Measurements from ENCODE around the gene FLT3. TPM values are rescaled to one million over a fixed set of nuclear protein-coding genes. Genes with fewer than 3 reads are reported as not detected.

FLT3 gene
- total and polyA plus RNA-seq, 10 of the 15 experiments (the other 5 are each of a cell fraction or from before 2014, with no cell fraction given) = 0.04 to 0.19 (median 0.11) TPM; not detected in 1

DNA sequence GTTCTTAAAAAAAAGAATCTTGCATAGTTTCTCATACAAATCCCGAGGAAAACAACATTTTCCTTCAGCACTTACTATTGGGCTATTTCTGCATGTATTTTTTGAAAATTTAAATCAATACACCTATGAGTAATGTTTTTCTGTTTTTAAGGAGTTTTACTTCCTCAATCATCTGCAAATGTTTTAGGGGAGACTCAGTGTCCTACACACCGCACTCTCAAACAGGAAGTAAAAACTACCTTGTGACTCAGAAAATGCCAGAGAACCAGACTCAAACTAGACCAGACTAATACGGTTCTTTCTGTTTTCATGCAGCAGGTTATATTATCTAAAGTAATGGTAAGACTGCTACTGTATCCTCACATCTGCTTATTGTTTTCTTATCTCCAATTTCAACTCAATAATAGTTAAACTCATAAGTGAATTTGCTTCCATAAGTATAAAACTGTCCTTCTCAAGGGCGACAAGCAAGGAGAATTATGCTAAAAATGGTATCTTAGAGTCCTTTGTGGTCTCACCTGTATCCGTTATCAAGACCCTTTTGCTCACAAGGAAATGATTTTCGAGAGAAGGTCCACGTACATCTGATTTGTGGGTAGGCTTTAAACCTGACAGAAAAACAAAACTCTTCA is 52.5 kb downstream of the FLT3 start (continued):
- TF ChIP-seq YY1 (IDR thresholded peaks at IDR 0.05; ENCODE audit: low read depth, low read length) = no peak
- 0 out of 3 replicates have a peak, but pooled peaks have one; percentile 59 for TF ChIP-seq POU2F2 (IDR thresholded peaks at IDR 0.05; ENCODE audit: borderline replicate concordance, low read depth, low read length)
- TF ChIP-seq, protein P1, sequence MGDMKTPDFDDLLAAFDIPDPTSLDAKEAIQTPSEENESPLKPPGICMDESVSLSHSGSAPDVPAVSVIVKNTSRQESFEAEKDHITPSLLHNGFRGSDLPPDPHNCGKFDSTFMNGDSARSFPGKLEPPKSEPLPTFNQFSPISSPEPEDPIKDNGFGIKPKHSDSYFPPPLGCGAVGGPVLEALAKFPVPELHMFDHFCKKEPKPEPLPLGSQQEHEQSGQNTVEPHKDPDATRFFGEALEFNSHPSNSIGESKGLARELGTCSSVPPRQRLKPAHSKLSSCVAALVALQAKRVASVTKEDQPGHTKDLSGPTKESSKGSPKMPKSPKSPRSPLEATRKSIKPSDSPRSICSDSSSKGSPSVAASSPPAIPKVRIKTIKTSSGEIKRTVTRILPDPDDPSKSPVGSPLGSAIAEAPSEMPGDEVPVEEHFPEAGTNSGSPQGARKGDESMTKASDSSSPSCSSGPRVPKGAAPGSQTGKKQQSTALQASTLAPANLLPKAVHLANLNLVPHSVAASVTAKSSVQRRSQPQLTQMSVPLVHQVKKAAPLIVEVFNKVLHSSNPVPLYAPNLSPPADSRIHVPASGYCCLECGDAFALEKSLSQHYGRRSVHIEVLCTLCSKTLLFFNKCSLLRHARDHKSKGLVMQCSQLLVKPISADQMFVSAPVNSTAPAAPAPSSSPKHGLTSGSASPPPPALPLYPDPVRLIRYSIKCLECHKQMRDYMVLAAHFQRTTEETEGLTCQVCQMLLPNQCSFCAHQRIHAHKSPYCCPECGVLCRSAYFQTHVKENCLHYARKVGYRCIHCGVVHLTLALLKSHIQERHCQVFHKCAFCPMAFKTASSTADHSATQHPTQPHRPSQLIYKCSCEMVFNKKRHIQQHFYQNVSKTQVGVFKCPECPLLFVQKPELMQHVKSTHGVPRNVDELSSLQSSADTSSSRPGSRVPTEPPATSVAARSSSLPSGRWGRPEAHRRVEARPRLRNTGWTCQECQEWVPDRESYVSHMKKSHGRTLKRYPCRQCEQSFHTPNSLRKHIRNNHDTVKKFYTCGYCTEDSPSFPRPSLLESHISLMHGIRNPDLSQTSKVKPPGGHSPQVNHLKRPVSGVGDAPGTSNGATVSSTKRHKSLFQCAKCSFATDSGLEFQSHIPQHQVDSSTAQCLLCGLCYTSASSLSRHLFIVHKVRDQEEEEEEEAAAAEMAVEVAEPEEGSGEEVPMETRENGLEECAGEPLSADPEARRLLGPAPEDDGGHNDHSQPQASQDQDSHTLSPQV (IDR thresholded peaks at IDR 0.05) = no peak
- TF ChIP-seq NFYB (IDR thresholded peaks at IDR 0.05; ENCODE audit: insufficient read depth, low read depth, low read length) = peak; percentile 52; the same call in 1 of the 2 replicates
- no peak for TF ChIP-seq HDAC6 (IDR thresholded peaks at IDR 0.05; ENCODE audit: unreplicated experiment)
- TF ChIP-seq ZNF274 (IDR thresholded peaks at IDR 0.05; ENCODE audit: insufficient read depth, insufficient read length) = no peak
- no peak for TF ChIP-seq ZNF217 (IDR thresholded peaks at IDR 0.05)
- TF ChIP-seq, protein P2, sequence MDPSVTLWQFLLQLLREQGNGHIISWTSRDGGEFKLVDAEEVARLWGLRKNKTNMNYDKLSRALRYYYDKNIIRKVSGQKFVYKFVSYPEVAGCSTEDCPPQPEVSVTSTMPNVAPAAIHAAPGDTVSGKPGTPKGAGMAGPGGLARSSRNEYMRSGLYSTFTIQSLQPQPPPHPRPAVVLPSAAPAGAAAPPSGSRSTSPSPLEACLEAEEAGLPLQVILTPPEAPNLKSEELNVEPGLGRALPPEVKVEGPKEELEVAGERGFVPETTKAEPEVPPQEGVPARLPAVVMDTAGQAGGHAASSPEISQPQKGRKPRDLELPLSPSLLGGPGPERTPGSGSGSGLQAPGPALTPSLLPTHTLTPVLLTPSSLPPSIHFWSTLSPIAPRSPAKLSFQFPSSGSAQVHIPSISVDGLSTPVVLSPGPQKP (IDR thresholded peaks at IDR 0.05; ENCODE audit: low read depth, low read length) = no peak
- TF ChIP-seq, protein P3, sequence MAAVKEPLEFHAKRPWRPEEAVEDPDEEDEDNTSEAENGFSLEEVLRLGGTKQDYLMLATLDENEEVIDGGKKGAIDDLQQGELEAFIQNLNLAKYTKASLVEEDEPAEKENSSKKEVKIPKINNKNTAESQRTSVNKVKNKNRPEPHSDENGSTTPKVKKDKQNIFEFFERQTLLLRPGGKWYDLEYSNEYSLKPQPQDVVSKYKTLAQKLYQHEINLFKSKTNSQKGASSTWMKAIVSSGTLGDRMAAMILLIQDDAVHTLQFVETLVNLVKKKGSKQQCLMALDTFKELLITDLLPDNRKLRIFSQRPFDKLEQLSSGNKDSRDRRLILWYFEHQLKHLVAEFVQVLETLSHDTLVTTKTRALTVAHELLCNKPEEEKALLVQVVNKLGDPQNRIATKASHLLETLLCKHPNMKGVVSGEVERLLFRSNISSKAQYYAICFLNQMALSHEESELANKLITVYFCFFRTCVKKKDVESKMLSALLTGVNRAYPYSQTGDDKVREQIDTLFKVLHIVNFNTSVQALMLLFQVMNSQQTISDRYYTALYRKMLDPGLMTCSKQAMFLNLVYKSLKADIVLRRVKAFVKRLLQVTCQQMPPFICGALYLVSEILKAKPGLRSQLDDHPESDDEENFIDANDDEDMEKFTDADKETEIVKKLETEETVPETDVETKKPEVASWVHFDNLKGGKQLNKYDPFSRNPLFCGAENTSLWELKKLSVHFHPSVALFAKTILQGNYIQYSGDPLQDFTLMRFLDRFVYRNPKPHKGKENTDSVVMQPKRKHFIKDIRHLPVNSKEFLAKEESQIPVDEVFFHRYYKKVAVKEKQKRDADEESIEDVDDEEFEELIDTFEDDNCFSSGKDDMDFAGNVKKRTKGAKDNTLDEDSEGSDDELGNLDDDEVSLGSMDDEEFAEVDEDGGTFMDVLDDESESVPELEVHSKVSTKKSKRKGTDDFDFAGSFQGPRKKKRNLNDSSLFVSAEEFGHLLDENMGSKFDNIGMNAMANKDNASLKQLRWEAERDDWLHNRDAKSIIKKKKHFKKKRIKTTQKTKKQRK (IDR thresholded peaks at IDR 0.05; ENCODE audit: low read depth, low read length) = no peak
- no peak for TF ChIP-seq NR2F1 (conservative IDR thresholded peaks at IDR 0.05)
- no peak for TF ChIP-seq MYC (IDR thresholded peaks at IDR 0.05; ENCODE audit: insufficient read depth, insufficient read length, insufficient replicate concordance, low read length, severe bottlenecking)
- TF ChIP-seq SP1 (IDR thresholded peaks at IDR 0.05; ENCODE audit: low read depth, low read length) = no peak
- TF ChIP-seq BCL11A (IDR thresholded peaks at IDR 0.05; ENCODE audit: low read depth, low read length) = peak; percentile 75; the same call in 1 of the 2 replicates
- TF ChIP-seq, protein P4, sequence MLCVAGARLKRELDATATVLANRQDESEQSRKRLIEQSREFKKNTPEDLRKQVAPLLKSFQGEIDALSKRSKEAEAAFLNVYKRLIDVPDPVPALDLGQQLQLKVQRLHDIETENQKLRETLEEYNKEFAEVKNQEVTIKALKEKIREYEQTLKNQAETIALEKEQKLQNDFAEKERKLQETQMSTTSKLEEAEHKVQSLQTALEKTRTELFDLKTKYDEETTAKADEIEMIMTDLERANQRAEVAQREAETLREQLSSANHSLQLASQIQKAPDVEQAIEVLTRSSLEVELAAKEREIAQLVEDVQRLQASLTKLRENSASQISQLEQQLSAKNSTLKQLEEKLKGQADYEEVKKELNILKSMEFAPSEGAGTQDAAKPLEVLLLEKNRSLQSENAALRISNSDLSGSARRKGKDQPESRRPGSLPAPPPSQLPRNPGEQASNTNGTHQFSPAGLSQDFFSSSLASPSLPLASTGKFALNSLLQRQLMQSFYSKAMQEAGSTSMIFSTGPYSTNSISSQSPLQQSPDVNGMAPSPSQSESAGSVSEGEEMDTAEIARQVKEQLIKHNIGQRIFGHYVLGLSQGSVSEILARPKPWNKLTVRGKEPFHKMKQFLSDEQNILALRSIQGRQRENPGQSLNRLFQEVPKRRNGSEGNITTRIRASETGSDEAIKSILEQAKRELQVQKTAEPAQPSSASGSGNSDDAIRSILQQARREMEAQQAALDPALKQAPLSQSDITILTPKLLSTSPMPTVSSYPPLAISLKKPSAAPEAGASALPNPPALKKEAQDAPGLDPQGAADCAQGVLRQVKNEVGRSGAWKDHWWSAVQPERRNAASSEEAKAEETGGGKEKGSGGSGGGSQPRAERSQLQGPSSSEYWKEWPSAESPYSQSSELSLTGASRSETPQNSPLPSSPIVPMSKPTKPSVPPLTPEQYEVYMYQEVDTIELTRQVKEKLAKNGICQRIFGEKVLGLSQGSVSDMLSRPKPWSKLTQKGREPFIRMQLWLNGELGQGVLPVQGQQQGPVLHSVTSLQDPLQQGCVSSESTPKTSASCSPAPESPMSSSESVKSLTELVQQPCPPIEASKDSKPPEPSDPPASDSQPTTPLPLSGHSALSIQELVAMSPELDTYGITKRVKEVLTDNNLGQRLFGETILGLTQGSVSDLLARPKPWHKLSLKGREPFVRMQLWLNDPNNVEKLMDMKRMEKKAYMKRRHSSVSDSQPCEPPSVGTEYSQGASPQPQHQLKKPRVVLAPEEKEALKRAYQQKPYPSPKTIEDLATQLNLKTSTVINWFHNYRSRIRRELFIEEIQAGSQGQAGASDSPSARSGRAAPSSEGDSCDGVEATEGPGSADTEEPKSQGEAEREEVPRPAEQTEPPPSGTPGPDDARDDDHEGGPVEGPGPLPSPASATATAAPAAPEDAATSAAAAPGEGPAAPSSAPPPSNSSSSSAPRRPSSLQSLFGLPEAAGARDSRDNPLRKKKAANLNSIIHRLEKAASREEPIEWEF (IDR thresholded peaks at IDR 0.05; ENCODE audit: insufficient replicate concordance, low read depth, low read length) = peak; percentile 78
- TF ChIP-seq RB1 (IDR thresholded peaks at IDR 0.05; ENCODE audit: borderline replicate concordance) = no peak
